Right renal pelvis (tissue), 4 donors: ENCODE results near the gene TAX1BP1. TPM values are rescaled to one million over a fixed set of nuclear protein-coding genes. Genes with fewer than 3 reads are reported as not detected.
"Not testable (repeated sequence)": the region's sequence is repeated elsewhere in the genome, so short reads cannot be mapped to it uniquely, and the experiment has no call there.

Source experiments
- DNase-seq, 4 donors: peaks; one replicate each; pipeline ENCODE4 v3.0.0-alpha.2; 2013; ENCODE audit warnings: low read depth in 4 of 4, low spot score in 3 of 4, missing footprints in 1 of 4
- polyA plus RNA-seq, 4 donors: library from polyadenylated mRNA; unstranded; fragments of 120-200 nt; gene quantifications; one replicate each; pipeline ENCODE4 v1.2.1, GENCODE V29; 2013; ENCODE audit not compliant: insufficient read length in 4 of 4

TAX1BP1 gene
- polyA plus RNA-seq, 4 donors = 111 to 130 (median 127) TPM

DNA sequence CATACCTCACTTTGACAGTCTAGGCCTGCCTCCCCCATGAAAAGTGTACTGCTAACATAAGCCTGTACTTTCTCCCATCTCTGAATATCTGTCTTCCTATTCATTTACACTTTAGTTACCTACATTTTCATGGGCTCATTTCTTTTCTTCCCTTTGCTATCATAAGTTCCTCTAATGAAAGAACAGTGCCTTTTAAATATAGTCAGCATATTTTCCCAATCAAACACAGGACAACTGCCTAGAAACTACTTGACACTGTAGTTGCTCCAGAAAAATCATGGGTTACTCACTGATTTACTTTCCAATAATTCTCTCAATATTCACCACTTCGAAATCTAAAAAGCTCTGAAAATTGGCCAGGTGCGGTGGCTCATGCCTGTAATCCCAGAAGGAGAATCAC, 2.8 kb upstream of the TAX1BP1 start:
- DNase-seq = no peak

DNA sequence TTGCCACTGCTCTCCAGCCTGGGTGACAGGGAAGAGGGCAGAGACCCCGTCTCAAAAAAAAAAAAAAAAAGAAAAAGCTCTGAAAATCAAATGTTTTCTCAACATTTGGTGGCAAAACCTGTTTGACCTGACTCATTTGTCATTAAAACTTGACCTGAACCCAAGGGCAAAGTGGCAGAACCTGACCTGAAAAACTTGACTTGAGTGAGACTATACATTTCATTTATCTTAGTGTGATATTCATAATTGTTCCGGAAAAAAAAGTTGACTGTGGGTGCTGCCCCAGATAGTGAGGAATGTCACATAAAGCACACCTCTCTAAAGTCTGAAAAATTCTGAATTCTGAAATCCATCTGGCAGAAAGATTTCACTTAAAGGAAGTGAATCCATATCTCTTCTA, 2.3 kb upstream of the TAX1BP1 start:
- no peak for DNase-seq

DNA sequence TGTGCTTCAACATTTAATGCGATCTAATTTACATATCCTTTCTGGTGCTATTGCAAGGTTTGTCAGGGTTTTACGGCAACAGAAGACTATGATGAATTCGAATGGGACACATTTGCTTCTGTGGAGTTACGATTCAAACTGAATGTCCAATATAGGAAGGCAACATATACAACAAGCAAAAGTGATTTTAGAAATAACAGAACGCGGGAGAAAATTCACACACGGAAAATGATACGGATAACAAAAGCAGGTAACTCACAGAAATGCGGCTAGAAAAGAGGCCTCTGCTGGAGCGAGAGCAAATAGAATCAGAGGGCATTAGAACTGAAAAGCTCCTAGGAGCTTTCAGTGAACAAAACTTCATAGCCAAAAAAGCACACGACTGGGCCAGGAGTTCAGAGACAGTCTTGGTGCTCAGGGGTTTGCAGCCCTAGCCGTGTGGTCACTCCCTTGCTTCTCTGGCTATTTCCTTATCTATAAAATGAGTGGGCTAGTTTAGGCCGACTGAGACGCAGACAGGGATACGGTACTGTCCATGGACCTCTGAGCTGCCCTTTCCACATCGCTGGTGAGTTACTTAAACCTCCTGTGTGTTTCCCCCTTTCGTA, 557 bp upstream of the TAX1BP1 start:
- DNase-seq = no peak

DNA sequence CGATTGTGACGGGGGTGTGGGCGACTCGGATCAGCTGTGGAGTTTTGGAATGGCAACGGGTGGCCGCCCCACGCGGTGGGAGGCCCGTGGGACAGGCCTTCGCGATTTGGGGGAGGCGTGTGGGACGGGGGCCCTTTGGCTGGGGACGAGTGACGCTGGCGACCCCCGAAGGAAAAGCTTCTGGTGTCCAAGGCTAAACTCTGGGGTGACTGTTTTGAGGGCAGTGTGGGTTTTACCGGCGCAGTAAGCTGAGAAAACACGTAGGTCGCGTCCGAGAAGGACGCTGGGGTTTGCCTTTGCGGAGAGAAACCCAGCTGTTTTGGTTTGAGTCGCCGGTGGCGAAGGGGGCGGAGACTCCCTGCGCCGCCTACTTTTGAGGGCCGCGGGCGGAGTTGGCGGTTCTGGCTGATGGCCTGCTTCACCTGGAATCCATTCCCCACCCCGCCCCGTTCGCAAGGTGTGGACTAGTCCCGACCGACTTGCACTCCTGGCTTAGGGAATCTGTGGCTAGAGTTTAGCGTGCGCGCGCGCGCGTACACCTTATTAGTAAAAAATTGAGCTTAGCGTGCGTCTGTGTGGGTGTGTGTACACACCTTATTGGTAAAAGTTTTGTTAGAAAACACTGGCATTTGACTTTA, 606 bp downstream of the TAX1BP1 start:
- DNase-seq = peak; percentile 65 to 82 (median 74)

DNA sequence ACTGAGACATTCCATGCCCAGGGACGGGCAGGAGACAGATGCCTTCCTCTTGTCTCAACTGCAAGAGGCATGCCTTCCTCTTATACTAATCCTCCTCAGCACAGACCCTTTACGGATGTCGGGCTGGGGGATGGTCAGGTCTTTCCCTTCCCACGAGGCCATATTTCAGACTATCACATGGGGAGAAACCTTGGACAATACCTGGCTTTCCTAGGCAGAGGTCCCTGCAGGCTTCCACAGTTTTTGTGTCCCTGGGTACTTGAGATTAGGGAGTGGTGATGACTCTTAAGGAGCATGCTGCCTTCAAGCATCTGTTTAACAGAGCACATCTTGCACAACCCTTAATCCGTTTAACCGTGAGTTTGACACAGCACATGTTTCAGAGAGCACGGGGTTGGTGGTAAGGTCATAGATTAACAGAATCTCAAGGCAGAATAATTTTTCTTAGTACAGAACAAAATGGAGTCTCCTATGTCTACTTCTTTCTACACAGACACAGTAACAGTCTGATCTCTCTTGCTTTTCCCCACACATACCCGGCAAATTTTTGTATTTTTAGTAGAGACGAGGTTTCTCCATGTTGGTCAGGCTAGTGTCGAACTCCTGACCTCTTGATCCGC, 2.2 kb downstream of the TAX1BP1 start:
- not testable (repeated sequence) for DNase-seq

DNA sequence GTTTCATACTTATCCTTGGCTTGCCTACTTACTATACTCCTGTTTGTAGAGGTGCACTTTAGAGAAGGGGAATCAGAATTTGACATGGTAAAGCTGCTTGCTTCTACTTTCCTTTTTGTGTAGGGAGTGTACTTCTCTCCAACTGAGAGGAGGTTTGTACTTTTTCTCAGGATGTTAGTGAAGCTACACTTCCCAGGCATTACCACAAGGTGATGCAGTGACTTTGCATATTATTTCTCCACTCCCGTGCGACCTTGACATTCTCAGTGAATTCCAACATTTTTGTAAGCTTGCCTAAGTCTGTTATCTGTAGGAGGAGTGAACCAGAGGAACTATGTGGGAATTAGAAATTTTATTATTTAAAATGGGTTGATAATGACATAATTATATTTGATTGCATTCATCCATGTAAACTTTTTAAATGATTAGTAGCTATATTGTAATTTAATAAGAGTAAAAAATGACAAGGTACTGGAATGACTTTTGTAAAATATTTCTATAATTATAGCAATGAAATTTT, 5.2 kb downstream of the TAX1BP1 start:
- peak in 3 of 4 donors; percentile 21 to 39 (median 34) for DNase-seq

DNA sequence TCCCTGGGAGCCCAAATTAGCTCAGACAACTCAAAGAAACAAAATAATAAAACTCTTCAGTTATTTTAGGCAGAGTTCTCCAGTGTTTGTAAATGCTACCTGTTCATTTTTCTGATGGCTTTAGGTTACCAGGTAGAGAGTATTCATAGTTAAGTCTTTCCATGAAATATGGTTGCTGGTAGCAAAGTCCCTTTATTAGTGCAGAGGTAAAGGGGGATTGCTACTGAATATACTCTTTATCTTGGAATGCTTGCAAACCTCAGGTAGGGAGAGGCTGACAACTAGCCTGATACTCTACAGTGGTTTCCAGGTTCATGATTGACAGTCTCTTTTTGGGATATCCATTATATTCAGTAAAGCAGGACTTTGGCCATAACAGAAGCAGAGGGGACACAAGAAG, 6.5 kb downstream of the TAX1BP1 start:
- no peak for DNase-seq

DNA sequence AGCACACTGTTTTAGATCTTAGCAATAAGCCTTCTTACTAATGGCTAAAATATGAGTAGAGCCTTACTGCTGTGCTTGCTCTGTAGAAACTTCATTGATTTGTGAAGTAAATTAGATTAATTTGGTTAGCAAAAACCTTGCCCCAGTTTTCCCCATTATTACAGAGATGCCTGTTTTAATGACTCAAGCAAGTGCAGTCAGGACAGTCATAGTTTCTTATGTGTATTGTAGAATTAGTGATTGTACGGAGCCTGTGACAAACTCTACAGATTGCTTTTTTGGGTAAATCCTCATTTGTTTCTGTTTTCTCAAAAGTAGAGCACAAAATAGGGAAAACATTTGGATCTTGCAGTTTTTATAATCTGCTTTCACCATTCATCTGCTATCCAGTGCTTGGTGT, 7.0 kb downstream of the TAX1BP1 start:
- DNase-seq = no peak

DNA sequence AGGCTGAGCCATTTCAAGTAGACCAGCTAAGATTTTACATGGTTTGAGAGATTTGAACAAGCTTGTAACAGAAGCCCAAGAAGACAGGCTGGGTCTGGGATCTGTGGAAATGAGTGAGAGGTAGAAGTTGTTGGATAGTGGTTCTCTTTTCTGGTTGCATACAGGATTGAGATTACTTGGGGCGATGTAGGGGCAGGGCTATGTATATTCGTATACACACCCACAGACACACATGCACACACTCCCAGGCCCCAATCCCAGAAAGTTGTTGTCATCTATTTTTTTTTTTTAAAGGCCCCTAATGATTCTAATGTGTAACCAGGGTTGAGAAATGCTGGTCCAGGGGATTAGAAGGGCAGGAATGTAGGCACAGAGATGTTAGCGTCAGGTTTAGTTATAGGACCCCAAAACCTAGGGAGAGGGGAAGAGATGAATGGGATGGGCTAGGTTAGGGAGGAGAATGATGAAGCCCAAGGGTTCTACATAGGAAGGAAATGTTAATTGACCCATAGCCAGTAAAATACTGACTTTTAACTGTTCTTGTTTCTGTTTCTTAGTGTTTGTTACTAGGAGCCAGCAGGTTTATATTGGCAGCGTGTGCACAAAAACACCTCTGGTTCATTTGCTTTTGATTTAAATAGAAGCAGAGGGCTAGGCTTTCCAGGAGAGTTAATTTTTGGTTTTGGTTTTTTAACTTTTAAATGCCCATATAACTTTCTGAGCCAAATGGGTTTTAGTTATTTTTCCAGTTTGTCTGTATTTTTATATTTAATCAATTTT, 7.8 kb downstream of the TAX1BP1 start:
- DNase-seq = no peak

DNA sequence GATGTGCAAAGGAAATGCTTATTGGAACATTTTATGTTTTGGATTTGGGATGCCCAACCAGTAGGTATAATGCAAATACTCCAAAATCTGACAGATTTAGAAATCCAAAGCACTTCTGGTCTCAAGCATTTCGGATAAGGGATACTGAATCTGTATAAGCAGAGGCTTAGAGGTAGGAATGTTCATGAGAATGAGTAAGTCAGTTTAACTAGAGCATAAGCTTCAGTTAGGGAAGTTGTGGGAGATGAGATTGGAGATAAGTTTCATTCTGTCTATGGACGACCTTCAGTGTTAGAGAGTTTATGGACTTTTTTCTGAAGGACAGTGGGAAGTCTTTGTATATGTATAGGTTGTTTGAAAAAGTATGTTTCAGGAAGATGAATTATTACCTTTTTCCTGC, 10.4 kb downstream of the TAX1BP1 start:
- no peak for DNase-seq

DNA sequence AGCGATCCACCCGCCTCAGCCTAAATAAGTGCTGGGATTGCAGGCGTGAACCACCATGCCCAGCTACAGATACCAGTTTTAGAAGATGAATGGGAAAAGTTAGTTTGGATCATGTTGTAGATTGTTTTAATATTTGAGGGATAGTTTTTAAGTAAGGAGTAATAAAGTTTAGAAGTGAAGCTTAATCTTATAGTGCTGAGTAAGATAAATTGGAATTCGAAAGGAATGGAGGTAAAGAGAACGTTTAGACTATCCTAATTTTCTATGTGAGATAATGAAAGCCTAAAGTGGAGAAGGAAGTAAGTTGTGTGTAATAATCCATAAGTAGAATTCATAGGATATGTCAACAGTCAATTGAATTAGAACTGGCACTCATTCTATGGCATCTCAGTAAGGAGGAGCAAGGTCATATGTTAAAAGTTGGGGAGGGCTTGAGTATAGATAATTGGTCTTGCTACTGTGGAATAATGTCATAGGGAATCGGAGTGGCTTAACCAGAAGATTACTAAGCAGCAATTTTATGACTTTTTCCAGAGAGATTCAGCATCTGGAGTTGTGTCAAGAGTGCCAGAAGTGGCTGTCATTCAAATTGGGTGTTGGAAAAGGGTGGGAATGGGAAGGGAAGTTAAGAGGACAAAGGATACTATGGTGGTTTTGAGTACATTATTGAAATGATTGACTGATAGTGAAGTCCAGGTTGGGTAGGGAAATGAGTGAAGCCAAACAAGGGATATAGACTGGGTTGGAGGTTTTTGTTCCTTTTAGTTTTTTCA, 12.1 kb downstream of the TAX1BP1 start:
- no peak for DNase-seq

DNA sequence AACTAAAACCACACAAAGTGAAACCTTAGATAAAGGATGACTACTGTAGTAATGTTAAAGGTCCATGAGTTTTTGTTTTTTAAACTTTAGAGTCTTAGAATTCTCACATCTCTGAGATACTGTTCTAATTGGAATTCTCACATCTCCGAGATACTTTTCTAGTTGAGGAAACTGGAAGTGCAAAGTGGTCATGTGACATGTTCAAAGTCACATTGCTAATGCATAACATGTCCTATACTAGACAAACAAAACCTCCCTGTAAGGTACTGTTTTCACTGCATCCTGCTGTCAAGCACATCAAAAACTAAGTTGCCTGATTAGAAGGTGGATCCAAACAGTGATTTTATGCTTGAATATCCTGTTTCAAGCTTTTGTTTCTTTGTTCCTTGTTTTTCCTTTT, 13.9 kb downstream of the TAX1BP1 start:
- no peak for DNase-seq

DNA sequence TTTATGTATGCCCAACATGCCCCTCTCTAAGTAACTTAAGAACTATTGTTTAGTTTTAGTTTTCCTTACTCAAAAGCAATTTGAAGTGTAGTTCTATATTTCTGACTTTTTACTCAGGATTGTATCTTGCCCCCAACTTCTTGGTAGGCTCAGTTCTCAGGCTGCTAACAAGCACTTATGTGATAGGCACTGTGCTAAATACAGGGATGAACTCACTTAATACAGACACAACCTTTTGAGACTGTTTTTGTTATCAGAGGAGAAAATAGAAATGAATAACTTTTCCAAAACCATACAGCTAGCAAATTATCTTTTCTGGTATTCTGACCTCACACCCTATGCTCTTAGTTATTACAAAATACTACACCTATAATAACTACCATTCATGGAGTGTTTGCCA, 16.3 kb downstream of the TAX1BP1 start:
- no peak for DNase-seq

DNA sequence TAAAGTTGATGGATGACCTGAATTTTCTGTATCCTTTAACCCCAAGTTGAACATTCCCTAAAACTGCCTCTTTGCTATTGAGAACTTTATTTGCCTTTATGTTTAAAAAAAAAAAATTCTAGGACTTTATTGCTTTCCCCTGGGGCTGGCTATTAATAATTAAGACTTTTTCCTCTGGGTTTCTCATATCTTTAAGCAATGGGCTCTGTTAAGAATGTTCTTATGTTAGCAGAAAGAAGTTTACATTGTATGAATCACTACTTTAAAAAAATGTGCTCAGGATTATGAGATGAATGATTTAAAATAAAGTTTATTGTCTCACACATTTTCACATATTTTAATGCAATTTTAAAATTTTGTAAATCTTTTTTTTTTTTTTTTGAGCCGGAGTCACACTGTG, 19.5 kb downstream of the TAX1BP1 start:
- no peak for DNase-seq

DNA sequence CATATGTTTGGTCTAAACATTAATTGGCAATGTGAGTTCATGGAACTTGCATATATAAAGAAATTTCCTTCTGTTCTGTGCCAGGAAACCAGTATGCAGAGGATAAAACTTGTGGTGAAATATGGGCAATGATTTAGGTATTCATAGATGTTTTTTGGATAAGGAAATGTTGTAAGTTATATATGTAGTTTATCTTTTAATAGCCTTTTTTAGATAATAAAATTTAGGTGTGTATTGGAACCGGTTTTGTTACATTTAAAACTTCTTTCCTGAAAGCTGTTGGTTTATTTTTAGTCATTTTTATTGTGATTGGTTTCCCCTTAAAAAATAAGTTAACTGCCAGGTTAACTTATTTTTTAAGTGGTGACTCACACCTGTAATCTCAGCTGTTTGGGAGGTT, 22.1 kb downstream of the TAX1BP1 start:
- no peak for DNase-seq

DNA sequence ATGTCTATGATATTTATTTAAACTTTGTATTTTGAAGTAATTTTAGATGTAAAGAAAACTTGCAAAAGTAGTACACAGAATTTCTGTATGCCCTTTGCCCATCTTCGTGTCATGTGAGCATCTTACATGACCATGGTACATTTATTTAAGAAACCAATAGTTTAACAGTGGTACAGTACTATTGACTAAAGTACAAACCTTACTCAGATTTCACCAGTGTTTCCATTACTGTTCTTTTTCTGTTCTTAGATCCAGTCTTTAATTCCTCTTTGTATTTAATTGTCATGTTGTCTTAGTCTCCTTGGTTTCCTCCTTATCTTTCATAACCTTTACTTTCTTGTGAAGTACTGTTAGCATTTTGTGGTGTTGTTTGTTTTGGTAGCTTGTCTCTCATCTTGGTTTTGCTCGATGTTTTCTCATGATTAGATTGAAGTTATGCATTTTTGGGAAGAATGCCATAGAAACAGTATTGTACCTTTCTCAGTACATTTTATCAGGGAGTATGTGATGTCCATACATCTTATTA, 24.1 kb downstream of the TAX1BP1 start:
- no peak for DNase-seq

DNA sequence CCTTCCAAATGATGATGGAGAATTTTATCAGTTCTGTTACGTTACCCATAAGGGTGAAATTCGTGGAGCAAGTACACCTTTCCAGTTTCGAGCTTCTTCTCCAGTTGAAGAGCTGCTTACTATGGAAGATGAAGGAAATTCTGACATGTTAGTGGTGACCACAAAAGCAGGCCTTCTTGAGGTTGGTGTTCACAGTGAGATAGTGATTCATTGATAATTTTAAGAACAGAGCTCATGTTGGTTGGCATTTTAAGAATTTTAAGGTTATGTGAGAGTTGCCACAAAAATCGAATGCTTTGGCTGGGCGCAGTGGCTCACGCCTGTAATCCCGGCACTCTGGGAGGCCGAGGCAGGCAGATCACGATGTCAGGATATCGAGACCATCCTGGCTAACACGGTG, 25.9 kb downstream of the TAX1BP1 start:
- DNase-seq = no peak

DNA sequence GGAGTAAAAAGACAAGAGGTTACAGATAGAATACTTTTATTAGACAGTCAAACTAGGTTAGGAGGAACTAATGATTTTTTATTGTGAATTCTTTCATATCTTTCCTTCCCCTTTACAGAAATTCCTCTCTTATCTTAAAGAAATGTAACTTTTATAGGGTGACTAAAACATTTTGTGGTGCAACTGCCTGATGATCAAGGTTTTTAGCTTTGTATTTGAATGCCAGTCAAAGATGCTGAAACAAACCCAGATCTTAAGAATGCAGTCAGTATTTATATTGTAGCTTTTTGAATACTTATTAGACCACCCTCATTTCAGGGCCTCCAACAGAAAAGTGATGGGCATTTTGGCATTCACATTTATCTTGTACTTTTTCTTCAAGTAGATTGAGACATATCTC, 27.4 kb downstream of the TAX1BP1 start:
- DNase-seq = no peak

DNA sequence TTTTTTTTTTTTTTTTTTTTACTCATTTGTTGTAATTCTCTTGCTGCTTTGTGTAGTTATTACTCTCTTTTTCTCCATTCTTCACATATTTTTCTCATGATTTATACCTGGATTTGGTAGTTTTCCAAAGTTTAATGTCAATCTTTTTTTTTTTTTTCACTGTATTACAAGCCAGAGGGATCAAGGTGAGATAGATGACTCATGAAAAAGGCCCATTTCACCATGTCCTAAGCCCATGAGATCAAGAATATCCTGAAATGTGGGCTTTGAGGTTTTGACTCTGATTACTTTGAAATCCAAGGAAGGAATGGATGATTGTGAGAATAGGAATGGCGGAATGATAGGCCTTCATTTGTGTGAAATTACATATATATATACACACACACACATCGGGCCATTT, 31.1 kb downstream of the TAX1BP1 start:
- DNase-seq = no peak

DNA sequence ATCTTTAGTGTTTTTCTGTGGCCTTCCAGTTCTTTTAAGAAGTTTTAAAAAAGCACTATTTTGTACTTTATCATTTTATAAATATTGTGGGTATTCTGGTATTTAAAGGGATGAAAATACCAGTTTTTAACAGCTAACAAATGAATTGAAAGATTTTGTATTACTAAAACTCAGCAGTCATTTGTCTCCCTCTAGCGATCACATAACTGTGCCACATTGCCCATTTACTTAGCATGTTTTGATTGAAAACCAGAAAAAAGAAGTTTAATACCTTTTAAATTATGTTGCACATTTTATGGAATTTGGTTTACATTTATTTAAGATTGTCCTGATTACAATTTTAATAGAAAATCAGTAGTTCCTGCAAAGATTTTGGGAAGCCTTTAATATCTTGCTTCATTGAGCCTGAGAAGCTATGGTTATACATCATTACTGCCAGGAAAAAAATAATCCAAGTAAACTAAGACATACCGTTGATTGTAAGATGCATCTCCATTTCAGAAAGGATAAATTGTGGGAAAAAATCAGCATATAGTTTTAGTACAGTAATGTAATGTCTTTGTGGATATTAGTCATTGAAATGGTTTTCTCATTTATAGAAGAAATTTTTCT, 34.9 kb downstream of the TAX1BP1 start:
- DNase-seq = peak in 2 of 4 donors; percentile 7 to 8
